ENCODE data around the gene CNTN4.

DNA sequence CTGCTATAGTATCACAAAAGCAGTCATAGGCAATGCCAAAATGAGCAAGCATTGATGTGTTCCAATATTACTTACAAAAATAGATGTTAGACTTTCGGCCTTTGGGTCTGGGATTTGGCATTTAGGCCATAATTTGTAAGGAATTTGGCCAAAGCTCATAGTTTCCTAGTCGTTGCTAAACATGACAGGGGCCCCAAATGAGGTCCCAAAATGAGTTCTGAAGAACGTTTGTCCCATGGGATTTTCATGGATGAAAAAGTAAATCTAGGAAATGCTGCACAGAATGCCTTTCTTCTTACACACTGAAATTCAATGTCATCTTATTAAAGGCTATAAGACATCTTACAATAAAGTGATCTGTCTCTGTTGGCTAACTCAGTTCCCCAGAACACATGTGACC lies 456.0 kb downstream of the CNTN4 start:
- TF ChIP-seq POLR2AphosphoS5 (IDR thresholded peaks at IDR 0.05) (no peak), POLR2A (IDR thresholded peaks at IDR 0.05) (no peak)
- TF ChIP-seq, protein P1, sequence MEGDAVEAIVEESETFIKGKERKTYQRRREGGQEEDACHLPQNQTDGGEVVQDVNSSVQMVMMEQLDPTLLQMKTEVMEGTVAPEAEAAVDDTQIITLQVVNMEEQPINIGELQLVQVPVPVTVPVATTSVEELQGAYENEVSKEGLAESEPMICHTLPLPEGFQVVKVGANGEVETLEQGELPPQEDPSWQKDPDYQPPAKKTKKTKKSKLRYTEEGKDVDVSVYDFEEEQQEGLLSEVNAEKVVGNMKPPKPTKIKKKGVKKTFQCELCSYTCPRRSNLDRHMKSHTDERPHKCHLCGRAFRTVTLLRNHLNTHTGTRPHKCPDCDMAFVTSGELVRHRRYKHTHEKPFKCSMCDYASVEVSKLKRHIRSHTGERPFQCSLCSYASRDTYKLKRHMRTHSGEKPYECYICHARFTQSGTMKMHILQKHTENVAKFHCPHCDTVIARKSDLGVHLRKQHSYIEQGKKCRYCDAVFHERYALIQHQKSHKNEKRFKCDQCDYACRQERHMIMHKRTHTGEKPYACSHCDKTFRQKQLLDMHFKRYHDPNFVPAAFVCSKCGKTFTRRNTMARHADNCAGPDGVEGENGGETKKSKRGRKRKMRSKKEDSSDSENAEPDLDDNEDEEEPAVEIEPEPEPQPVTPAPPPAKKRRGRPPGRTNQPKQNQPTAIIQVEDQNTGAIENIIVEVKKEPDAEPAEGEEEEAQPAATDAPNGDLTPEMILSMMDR (IDR thresholded peaks at IDR 0.05), result no peak

All from breast epithelium (tissue), 3 donors.